C4-2B (cell line): ENCODE data around the gene USP32.

Source experiments
- CTCF ChIP-seq: fragments of 450-650 bp; conservative IDR thresholded peaks from 2 replicates; pipeline ENCODE4 v1.5.1; 2017; ENCODE audit warnings: mild to moderate bottlenecking
- ZFX ChIP-seq: fragments of 450-650 bp; IDR thresholded peaks from 2 replicates; pipeline ENCODE4 v1.6.1; 2017

GRCh38 chr17:60300011-60300410 is 91.9 kb downstream of the USP32 start:
- no peak for TF ChIP-seq CTCF
- TF ChIP-seq ZFX, result no peak
